Left ventricle myocardium inferior (tissue), 1 donor: Measurements from ENCODE around the gene CCDC12. TPM values are rescaled to one million over a fixed set of nuclear protein-coding genes. Genes with fewer than 3 reads are reported as not detected.
A peak's percentile ranks its signal among the peaks of the same experiment; 100 is the strongest.

Experiments
- DNase-seq: peaks from one replicate; pipeline ENCODE4 v3.0.0-alpha.2; 2020
- H3K27ac ChIP-seq: fragments of 200-600 bp; replicated peaks from 2 replicates; pipeline ENCODE4 v1.8.0; 2021
- H3K27me3 ChIP-seq: fragments of 200-600 bp; 2 replicates; pipeline ENCODE4 v1.8.0; 2021; ENCODE audit warnings: low read depth
- H3K36me3 ChIP-seq: fragments of 200-600 bp; 2 replicates; pipeline ENCODE4 v1.8.0; 2021
- H3K4me1 ChIP-seq: fragments of 200-600 bp; 2 replicates; pipeline ENCODE4 v1.8.0; 2021
- H3K4me3 ChIP-seq: fragments of 200-600 bp; 2 replicates; pipeline ENCODE4 v1.8.0; 2021; ENCODE audit warnings: mild to moderate bottlenecking, moderate library complexity
- H3K9me3 ChIP-seq: fragments of 200-600 bp; replicated peaks from 2 replicates; pipeline ENCODE4 v1.8.0; 2021
- intact Hi-C: fragments of 100-400 bp; cut with micrococcal nuclease; formaldehyde crosslinking; loops from one replicate; pipeline ENCODE4 v1.11.0; 2022
- total RNA-seq: library from RNA; stranded (reverse); fragmentation: NEBNext Ultra II Directional; extraction: Animal tissue kit (Norgen Biotek cat#: 25700); gene quantifications from one replicate; pipeline ENCODE4 v1.2.1, GENCODE V29; 2021
- TF ChIP-seq, protein P1 (sequence below): fragments of 200-600 bp; IDR thresholded peaks from 2 replicates; pipeline ENCODE4 v1.8.0; 2021; ENCODE audit warnings: antibody characterized with exemption, mild to moderate bottlenecking, borderline replicate concordance
- donor health status: DM: no; HTN: yes; CAD: no; lungs with severe emphysema.

The CCDC12 gene
- total RNA-seq, 1 donor from 2014 or later: 31.0 TPM

DNA sequence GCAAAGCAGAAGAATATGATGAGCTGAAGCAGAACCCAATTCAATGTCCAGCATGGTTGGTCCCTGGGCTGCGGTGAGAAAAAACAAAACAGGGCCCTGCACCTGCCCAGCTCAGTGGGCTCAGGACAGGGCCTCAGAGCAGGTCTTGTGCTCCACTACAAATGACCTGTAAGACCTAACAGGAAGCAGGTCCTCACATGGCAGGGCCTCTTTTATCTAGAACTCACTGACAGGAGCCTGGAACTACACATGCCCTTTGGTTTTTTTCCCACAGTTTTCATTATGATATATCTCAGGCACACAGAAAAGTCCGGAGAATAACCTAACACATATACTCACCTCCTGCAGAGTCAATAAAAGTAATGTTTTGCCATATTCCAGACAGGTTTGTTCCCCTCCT, 38.4 kb downstream of the CCDC12 start:
- H3K36me3 ChIP-seq: peaks cover 25% of the 10 kb centered on the region
- intact Hi-C loops: no loop called here

DNA sequence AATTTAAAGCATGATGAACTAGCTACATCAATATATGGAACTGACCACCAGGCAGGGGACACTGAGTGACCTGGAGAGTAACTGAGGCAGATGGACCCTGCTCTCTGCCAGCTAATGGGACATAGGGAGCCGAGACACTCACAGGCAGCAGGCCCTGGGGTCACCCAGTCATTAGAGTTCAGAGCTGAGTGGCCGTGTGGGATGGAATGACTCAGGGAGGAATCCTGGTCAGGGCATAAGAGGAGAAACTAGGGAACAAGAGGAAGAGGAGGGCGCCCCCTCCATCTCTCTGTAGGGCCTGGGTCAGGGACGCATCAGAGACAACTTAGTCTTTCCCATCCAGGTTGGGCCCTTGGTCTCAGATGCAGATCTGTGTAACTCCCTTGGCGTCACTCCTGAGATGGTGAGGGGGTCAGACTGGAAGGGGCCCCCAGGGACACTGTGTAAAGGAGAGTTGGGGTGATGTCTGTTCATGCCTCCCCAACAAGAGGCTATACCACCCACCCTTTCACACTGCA, 39.8 kb downstream of the CCDC12 start:
- no peak for DNase-seq
- intact Hi-C loops: no loop called here

More for the DNA sequence above, 38.4 kb downstream of the CCDC12 start:
- H3K27ac ChIP-seq: peak overlapping the region; percentile 90
- TF ChIP-seq, protein P1, sequence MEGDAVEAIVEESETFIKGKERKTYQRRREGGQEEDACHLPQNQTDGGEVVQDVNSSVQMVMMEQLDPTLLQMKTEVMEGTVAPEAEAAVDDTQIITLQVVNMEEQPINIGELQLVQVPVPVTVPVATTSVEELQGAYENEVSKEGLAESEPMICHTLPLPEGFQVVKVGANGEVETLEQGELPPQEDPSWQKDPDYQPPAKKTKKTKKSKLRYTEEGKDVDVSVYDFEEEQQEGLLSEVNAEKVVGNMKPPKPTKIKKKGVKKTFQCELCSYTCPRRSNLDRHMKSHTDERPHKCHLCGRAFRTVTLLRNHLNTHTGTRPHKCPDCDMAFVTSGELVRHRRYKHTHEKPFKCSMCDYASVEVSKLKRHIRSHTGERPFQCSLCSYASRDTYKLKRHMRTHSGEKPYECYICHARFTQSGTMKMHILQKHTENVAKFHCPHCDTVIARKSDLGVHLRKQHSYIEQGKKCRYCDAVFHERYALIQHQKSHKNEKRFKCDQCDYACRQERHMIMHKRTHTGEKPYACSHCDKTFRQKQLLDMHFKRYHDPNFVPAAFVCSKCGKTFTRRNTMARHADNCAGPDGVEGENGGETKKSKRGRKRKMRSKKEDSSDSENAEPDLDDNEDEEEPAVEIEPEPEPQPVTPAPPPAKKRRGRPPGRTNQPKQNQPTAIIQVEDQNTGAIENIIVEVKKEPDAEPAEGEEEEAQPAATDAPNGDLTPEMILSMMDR: no peak
- H3K27me3 ChIP-seq: no peaks in the 10 kb centered on the region
- no peak for DNase-seq
- H3K4me3 ChIP-seq: no peak overlapping the region
- H3K9me3 ChIP-seq: no peaks in the 10 kb centered on the region
- H3K4me1 ChIP-seq: peaks cover 94% of the 10 kb centered on the region

DNA sequence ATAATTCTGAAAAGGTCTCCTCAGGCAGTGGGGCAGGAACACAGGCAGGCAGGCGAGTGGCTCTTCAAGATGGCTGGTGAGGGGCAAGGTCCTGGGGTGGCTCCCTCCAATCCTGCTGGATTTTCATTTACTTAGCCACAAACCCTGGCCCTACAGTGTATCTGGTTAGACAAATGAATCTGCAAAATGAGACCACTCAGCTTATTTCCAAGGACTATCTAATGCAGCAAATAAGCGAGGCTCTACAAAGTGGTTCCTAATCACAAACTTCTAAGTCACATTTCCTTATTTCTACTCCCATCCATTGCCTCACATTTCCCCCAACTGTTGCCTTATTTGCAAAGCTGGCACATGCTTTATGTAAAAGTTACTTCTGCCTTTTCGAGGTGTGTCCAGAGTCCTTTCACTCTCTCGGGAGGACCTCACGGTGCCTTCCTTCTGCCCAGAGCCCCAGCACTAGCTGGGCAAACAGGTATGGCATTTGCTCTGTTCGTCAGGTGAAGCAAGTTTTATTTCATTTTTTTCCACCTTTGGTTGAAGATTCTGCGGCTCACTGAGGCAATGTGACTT, 40.5 kb downstream of the CCDC12 start:
- H3K27me3 ChIP-seq: no peaks in the 10 kb centered on the region
- peaks cover 25% of the 10 kb centered on the region for H3K36me3 ChIP-seq
- peak overlapping the region; percentile 90 for H3K27ac ChIP-seq
- peaks cover 100% of the 10 kb centered on the region for H3K4me1 ChIP-seq
- H3K9me3 ChIP-seq: no peaks in the 10 kb centered on the region
- DNase-seq: no peak
- intact Hi-C loops: no loop called here
- no peak overlapping the region for H3K4me3 ChIP-seq
- TF ChIP-seq, protein P1: no peak

More for the DNA sequence above, 39.8 kb downstream of the CCDC12 start:
- peaks cover 25% of the 10 kb centered on the region for H3K36me3 ChIP-seq
- H3K27ac ChIP-seq: peak overlapping the region; percentile 90
- H3K27me3 ChIP-seq: no peaks in the 10 kb centered on the region
- no peaks in the 10 kb centered on the region for H3K9me3 ChIP-seq
- H3K4me3 ChIP-seq: no peak overlapping the region
- peaks cover 94% of the 10 kb centered on the region for H3K4me1 ChIP-seq
- TF ChIP-seq, protein P1: no peak

DNA sequence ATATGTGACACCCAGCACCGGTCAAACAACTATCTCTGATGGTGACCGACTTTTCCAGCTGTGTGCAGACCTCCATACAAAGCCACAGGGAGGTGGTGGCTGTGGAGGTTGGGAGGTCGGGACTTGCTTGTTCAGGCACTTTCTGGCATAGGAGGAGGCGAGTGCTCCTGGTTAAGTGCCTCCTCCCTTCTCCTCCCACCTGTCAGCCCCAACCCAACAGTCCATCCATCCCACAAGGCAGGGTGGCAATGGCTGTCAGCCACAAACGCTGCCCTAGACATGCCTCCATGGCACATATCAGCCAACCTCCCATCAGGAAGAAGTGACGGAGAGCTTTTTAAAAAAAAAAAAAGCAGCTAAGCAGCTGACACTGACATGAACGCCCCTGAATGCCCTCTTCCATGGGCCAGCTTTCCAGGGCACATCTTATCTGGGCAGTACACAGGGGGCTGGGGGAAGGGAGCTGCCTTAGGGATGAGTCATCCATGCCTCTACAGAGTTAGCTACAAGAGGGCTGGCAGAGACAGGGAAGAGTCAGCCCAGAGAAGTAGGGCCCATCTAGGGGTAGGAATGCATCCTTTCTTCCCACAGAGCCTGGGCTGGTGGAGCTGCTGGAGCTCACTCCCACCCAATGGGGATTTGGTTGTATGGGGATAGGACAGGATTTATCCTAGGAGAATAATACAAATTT, 41.2 kb downstream of the CCDC12 start:
- no peaks in the 10 kb centered on the region for H3K9me3 ChIP-seq
- H3K36me3 ChIP-seq: peaks cover 18% of the 10 kb centered on the region
- peaks cover 100% of the 10 kb centered on the region for H3K4me1 ChIP-seq
- TF ChIP-seq, protein P1: peak; percentile 69
- no peaks in the 10 kb centered on the region for H3K27me3 ChIP-seq
- H3K27ac ChIP-seq: peak overlapping the region; percentile 90
- peak; percentile 83 for DNase-seq
- H3K4me3 ChIP-seq: no peak overlapping the region
- intact Hi-C loops: no loop called here

DNA sequence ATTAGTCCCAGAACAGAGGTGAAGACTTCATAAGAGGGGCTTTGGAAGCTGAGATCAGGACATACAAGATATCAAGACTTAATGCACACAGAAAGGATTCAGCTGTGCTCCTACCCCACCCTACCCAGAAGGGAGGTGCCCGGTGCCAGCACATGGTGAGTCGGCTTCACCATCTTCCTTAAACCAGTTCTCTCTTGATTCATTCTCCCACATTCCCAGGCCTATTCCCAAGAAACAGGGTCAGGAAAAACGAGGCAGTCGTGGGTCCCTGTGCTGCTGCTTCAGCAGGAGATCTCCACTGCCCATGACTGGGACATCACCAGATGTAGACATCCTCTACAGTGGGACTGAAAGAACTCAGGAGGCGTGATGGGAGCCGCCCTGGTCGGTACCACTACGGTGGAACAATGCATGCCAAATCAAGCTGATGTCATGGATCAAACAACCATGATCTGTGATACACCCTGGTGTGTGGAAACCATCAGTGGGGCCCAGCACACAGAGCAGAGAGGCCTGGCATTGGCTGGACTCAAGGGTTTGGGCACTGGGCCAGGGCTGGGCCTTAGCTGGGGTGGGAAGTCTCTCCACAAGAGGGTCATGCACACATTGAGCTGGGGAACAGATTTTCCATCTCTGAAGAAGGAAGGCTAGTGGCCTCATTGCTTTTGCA, 41.9 kb downstream of the CCDC12 start:
- H3K4me3 ChIP-seq: no peak overlapping the region
- no peaks in the 10 kb centered on the region for H3K9me3 ChIP-seq
- no peaks in the 10 kb centered on the region for H3K27me3 ChIP-seq
- peaks cover 100% of the 10 kb centered on the region for H3K4me1 ChIP-seq
- intact Hi-C loops: no loop called here
- peaks cover 11% of the 10 kb centered on the region for H3K36me3 ChIP-seq
- peak overlapping the region; percentile 90 for H3K27ac ChIP-seq
- TF ChIP-seq, protein P1: no peak
- peak; percentile 71 for DNase-seq
